HG02938 (cell line): ENCODE measurements around the gene CASK.
A peak's percentile ranks its signal among the peaks of the same experiment; 100 is the strongest.
"Not testable (repeated sequence)": the region's sequence is repeated elsewhere in the genome, so short reads cannot be mapped to it uniquely, and the experiment has no call there.

Source experiments
- ATAC-seq: cut with Tn5 transposase; IDR thresholded peaks from one replicate; pipeline ENCODE4 v1.9.1; 2021; ENCODE audit warnings: mild to moderate bottlenecking, moderate library complexity; ENCODE audit not compliant: unreplicated experiment

The CASK gene

DNA sequence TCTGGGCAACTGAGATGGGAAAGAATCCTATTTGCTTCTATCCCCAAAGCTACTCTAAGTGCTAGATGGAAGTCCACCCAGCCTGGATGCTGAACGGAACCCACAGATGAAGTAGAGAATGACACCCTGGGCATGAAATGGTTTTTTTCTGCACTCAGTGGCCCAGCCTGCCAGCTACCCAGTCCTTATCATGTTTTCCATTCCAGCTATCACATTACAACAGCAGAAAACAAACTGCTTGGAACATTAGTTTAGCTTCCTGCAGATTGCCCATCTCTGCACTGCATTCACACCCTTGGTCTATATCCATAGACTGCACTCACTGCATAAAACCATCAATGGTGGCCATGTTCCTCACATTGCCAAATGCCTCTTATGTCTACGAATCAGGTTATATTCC is 397.1 kb downstream of the CASK start:
- no peak for ATAC-seq

DNA sequence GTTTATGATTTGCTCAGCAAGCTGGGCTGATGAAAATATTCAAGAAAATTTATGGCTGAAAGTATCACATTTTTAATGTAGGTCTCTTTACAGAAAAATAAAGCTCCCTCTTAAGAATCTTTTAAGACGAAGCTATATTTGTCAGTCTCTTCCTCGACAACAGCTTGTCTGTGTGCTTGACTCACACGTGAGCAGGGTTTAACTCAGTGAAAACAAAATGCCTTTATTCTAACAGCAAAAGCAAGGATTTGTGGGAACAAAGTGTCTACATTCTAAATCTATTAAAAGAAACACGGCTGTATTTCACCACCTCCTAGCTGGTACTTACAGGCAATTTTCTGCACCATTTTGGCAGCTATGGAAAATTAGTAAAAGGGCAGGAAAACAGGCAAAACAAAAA is 400.7 kb downstream of the CASK start:
- no peak for ATAC-seq

DNA sequence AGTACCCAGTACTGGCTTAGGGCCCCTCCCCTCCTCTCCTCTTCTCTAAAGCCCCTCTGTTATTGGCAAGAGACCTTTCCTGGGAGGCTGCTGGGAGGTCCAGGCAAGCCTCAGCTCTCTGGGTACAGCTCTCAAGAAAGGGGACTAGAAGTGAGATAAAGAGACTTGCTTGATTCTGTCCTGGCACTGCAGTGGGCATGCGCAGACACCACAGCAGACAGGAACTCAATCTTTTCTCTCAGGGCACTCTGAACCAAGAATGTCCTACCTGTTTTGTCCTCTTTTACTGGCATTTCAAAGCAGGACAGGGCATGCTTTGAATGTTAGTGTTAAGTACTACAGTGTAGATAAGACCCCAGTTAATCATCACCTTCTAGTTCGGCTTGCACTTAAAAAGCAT is 401.3 kb downstream of the CASK start:
- no peak for ATAC-seq

- no peak for ATAC-seq
Observed at GRCh38 chrX:41519468-41519867, 403.9 kb downstream of the CASK start.

GRCh38 chrX:41518841-41519220 is 404.5 kb downstream of the CASK start:
- no peak for ATAC-seq

DNA sequence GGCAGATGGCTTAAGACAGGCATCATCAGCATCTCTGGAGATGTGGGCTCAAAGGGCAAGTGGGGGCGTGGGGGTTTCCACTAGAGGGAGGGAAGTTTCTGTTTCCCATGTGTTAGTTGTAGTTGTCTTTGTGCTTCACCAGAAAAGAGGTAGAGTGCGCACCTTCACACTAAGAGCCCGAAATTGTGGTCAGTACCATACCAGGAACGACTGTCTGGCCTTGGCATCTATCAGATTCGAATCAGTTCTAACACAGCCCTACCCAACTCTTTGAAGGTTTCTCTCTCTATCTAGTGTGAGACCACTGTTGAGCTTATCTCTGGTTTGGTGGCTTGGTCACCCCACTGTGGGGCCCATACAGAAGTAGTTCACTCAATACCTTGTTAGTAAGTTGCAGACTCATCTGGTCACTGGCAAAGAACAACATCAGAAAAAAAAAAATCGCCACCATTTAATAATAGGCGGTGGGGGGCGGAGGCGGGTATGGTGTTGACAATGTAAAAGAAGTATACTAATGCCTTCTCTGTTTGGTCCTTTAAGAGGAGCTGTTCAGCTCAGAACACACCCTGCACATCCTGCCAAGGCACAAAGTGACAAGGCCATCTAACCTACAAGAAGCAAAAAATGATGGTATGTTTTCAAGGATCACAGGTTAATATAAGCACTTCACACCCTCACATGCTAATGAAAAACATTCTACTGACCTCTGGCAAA is 405.1 kb downstream of the CASK start:
- ATAC-seq, result no peak

GRCh38 chrX:41516999-41517765 is 406.2 kb downstream of the CASK start:
- ATAC-seq, result no peak

DNA sequence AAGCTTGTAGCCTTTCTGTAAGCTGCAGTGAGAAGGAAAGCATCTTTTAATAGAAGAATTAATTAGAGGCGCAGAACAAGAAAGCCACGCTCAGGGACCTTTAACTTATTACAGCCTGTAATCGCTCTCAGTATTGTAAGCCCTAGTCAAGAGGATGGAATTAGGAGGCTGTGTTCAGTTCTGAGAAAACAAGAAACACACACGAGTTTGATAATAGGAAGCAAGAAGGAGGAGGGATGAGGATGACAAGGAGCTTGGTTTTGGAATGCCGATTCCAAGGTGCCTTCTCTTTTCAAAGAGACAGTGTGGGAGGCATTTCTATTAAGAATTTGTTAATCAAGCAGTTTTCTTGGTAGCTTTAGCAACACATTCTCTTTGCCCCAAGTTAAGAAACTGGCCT is 406.9 kb downstream of the CASK start:
- no peak for ATAC-seq

DNA sequence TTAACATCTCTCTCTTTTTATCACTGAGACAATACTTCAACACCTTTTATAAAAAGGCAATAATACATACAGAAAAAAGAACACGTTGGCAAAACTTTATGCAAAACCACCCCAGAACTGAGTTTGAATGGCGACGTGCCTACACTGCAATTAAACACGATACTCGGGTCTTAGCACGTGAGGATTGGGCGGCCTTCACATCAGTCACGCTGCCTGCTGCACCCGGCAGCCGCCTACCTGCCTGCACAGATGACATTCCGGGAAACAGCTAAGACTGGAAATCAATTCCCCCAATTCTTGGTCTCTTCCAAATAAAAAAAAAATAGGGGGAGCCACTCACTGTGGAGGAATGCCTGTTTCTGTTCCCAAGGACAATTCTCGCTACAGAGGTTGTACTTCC is 408.0 kb downstream of the CASK start:
- ATAC-seq, result no peak

GRCh38 chrX:41514179-41514578 is 409.2 kb downstream of the CASK start:
- ATAC-seq, result no peak

DNA sequence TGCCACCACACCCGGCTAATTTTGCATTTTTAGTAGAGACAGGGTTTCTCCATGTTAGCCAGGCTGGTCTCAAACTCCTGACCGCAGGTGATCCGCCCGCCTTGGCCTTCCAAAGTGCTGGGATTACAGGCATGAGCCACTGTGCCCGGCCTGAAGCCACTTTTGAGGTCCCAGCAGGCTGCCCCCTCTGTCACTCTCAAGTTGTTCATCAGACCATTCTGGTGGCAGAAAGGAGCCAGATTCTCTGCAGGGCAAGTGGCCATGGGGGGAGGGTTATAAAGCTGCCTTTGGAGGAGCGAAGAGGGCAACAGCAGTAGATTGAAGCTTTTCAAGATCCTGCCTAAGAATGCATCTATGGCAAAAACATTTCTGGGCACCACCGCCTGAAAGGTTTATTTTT is 410.5 kb downstream of the CASK start:
- ATAC-seq, result not testable (repeated sequence)

DNA sequence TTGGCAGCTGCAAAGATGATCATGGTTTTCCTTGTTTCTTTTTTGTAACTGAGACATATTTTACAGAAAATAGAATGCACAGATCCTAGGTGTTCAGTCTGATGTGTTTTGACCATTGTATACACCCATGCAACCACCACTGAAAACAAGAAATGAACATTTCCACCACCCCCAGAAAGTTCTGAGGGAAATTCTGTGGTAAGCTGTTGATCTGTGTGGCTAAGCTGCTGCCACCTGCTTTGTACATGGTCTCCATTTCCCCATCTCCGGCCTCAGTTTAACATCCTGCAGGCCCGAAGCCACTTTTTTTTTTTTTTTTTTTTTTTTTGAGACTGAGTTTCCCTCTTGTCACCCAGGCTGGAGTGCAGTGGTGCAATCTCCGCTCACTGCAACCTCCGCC is 411.0 kb downstream of the CASK start:
- ATAC-seq, result peak; percentile 96

- no peak for ATAC-seq
Observed at GRCh38 chrX:41507919-41508318, 415.4 kb downstream of the CASK start.

DNA sequence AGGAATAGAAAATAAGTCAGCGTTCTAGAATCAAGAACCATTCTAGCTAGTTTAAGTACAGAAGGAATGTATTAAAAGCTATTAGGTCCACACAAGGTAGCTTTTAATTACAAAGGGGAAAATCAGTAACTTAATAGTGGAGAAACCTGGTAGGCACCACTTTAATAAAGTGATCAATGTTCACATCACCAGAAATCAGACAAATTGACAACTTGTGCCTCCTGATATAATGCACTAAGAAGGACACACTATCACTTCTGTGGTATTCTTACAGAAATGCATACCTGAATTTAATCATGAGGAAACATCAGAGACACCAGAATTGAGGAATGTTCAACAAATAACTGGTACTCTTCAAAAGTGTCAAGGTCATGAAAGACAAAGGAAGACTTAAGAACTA is 421.4 kb downstream of the CASK start:
- ATAC-seq, result no peak

DNA sequence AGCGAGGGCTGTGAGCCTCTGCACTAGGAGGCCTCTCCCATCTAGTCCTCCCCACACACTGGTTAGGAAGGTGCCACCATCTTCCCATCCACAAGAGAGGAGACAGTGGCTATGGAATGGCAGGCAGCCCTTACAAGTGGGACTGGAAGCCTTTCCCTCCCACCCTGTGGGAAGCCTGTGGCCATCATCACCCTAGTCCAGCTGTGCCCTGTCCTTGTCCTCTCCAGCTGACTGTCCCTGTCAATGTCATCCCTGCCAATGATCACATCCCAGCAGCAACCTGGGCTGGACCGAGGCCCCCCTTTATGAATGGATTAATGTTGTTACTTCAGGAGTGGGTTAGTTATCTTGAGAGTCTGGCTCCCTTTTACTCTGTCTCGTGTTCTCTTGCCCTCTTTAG is 423.4 kb downstream of the CASK start:
- no peak for ATAC-seq

- ATAC-seq, result no peak
Observed at GRCh38 chrX:41499195-41499594, 424.2 kb downstream of the CASK start.

GRCh38 chrX:41491267-41492004 is 431.9 kb downstream of the CASK start:
- ATAC-seq, result no peak

GRCh38 chrX:41490446-41490845 is 432.9 kb downstream of the CASK start:
- ATAC-seq, result no peak

DNA sequence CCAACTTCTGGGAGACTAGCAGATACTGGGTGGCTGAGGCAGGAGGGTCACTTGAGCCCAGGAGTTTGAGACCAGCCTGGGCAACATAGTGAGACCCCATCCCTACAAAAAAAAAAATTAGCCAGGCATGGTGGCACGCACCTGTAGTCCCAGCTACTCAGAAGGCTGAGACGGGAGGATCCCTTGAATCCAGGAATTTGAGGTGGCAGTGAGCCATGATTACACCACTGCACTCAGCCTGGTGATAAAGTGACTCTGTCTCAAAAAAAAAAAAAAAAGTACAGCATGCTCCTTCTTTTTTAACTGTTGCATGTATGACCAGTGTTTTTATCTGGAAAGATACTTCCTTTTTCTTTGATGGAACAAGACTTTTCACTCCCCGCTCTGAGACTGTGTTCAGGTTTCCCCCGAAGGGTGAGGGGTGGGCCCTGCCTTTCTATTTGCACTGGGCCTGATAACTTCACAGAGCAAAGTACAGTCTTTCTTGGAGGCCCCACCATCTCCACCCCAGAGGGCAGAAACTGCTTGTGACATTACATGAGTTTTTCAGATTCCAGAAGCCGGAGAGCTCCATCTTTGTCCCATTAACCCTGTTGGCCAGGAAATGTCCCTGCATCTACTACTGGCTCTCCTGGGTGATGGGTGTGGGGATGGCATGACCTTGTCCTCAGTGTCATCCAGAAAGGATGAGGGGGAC is 441.1 kb downstream of the CASK start:
- ATAC-seq, result no peak

- ATAC-seq, result no peak
Observed at GRCh38 chrX:41481264-41482109, 441.9 kb downstream of the CASK start.
